ENCODE data around the gene ARL4C. TPM values are rescaled to one million over a fixed set of nuclear protein-coding genes. Genes with fewer than 3 reads are reported as not detected.

The ARL4C gene
- total RNA-seq, 1 experiment from 2014 or later, result 151 TPM

DNA sequence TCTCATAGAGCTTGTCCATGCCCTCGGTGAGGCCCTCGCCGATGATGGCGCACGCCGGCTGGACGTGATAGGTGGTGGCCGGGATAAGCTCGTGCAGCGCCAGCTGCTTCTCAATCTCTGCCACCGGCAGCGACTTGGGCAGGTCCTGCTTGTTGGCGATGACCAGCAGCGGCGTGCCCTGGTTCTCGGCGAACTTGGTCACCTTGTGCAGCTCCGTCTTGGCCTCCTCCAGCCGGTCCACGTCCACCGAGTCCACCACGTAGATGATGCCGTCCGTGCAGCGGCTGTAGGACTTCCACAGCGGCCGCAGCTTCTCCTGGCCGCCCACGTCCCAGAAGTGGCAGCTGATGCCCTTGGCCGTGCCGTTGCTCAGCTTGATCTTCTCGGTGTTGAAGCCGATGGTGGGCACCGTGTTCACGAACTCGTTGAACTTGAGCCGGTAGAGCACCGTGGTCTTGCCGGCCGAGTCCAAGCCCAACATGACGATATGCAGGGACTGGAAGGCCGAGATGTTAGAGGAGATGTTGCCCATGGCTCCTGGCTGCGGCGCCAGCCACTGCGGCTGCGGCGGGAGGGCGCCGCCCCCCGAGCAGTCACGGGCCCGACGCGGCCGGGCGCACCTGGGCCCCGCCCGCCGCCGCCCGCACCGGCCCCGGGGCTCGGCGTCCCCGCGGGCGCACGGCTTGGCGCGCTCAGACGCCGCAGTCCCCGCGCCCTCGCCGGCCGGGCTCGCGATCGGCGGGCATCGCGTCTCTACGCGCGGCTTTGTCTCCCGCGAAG is 636 bp downstream of the ARL4C start:
- peak overlapping the region; percentile 91 for H3K27ac ChIP-seq (ENCODE audit: low read length)
- peak overlapping the region; percentile 72 to 97 for H3K4me3 ChIP-seq (ENCODE audit: low read depth in 2 of 2, low read length in 2 of 2)
- H3K4me1 ChIP-seq (ENCODE audit: control insufficient read depth, insufficient read depth, low read length), result peaks cover 37% of the 10 kb centered on the region
- TF ChIP-seq SIN3A (IDR thresholded peaks at IDR 0.05; ENCODE audit: borderline replicate concordance, insufficient read depth, low read depth, low read length), result no peak
- TF ChIP-seq, protein P1, sequence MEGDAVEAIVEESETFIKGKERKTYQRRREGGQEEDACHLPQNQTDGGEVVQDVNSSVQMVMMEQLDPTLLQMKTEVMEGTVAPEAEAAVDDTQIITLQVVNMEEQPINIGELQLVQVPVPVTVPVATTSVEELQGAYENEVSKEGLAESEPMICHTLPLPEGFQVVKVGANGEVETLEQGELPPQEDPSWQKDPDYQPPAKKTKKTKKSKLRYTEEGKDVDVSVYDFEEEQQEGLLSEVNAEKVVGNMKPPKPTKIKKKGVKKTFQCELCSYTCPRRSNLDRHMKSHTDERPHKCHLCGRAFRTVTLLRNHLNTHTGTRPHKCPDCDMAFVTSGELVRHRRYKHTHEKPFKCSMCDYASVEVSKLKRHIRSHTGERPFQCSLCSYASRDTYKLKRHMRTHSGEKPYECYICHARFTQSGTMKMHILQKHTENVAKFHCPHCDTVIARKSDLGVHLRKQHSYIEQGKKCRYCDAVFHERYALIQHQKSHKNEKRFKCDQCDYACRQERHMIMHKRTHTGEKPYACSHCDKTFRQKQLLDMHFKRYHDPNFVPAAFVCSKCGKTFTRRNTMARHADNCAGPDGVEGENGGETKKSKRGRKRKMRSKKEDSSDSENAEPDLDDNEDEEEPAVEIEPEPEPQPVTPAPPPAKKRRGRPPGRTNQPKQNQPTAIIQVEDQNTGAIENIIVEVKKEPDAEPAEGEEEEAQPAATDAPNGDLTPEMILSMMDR (IDR thresholded peaks at IDR 0.05), result peak; percentile 25; the same call in 1 of the 2 replicates
- TF ChIP-seq POLR2AphosphoS5 (IDR thresholded peaks at IDR 0.05; ENCODE audit: low read depth, low read length), result peak; percentile 44; the same call in 1 of the 2 replicates
- TF ChIP-seq TCF7L2 (IDR thresholded peaks at IDR 0.05; ENCODE audit: low read depth, low read length), result no peak; the same call in 1 of the 2 replicates
- TF ChIP-seq, protein P2, sequence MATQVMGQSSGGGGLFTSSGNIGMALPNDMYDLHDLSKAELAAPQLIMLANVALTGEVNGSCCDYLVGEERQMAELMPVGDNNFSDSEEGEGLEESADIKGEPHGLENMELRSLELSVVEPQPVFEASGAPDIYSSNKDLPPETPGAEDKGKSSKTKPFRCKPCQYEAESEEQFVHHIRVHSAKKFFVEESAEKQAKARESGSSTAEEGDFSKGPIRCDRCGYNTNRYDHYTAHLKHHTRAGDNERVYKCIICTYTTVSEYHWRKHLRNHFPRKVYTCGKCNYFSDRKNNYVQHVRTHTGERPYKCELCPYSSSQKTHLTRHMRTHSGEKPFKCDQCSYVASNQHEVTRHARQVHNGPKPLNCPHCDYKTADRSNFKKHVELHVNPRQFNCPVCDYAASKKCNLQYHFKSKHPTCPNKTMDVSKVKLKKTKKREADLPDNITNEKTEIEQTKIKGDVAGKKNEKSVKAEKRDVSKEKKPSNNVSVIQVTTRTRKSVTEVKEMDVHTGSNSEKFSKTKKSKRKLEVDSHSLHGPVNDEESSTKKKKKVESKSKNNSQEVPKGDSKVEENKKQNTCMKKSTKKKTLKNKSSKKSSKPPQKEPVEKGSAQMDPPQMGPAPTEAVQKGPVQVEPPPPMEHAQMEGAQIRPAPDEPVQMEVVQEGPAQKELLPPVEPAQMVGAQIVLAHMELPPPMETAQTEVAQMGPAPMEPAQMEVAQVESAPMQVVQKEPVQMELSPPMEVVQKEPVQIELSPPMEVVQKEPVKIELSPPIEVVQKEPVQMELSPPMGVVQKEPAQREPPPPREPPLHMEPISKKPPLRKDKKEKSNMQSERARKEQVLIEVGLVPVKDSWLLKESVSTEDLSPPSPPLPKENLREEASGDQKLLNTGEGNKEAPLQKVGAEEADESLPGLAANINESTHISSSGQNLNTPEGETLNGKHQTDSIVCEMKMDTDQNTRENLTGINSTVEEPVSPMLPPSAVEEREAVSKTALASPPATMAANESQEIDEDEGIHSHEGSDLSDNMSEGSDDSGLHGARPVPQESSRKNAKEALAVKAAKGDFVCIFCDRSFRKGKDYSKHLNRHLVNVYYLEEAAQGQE (IDR thresholded peaks at IDR 0.05; ENCODE audit: insufficient read depth in 1 of 2, low read depth in 2 of 2, low read length in 1 of 2), result 0 out of 4 replicates have a peak, but pooled peaks of 1 of the 2 experiments have one; percentile 16
- ATAC-seq, result peak; percentile 72
- intact Hi-C loops (cut with micrococcal nuclease; ENCODE audit: unreplicated experiment) (no loop called here), in situ Hi-C loops (cut with HindIII; ENCODE audit: low pct_unique_long_range_greater_than_20kb, low sequenced_read_pairs) (no loop called here)
- POLR2A ChIA-PET, result interaction anchor here (0.6 kb wide), 1 partner anchor 1006 kb away, joined by 8 read pairs; no protein-coding TSS in a partner anchor
- BruUV-seq (replicated peaks), result no TSS peak
- no peaks in the 10 kb centered on the region for H3K9me3 ChIP-seq (ENCODE audit: control insufficient read depth, insufficient read depth, low read depth, low read length)
- H3K27me3 ChIP-seq (ENCODE audit: control insufficient read depth, insufficient read depth, low read length), result no peaks in the 10 kb centered on the region
- CTCF ChIA-PET, result interaction anchor here (0.5 to 1.3 kb wide), 2 partner anchors 57 to 621 kb away, joined by 3 to 5 read pairs; no protein-coding TSS in a partner anchor
- no peak for DNase-seq (ENCODE audit: low read depth, low spot score)
- H3K36me3 ChIP-seq (ENCODE audit: control insufficient read depth, insufficient read depth, low read length), result peaks cover 7% of the 10 kb centered on the region

GRCh38 chr2:234495251-234496054 is 1.4 kb downstream of the ARL4C start:
- intact Hi-C loops (cut with micrococcal nuclease; ENCODE audit: unreplicated experiment), result no loop called here
- no peaks in the 10 kb centered on the region for H3K9me3 ChIP-seq (ENCODE audit: control insufficient read depth, insufficient read depth, low read depth, low read length)
- TF ChIP-seq, protein P2 (IDR thresholded peaks at IDR 0.05; ENCODE audit: insufficient read depth in 1 of 2, low read depth in 2 of 2, low read length in 1 of 2), result 0 out of 4 replicates have a peak, but pooled peaks of 1 of the 2 experiments have one; percentile 20
- TF ChIP-seq TCF7L2 (IDR thresholded peaks at IDR 0.05; ENCODE audit: low read depth, low read length) (no peak), SIN3A (IDR thresholded peaks at IDR 0.05; ENCODE audit: borderline replicate concordance, insufficient read depth, low read depth, low read length) (no peak; the same call in 1 of the 2 replicates), POLR2AphosphoS5 (IDR thresholded peaks at IDR 0.05; ENCODE audit: low read depth, low read length) (peak; percentile 69)
- TF ChIP-seq, protein P1 (IDR thresholded peaks at IDR 0.05), result no peak
- H3K4me3 ChIP-seq (ENCODE audit: low read depth in 2 of 2, low read length in 2 of 2), result peak overlapping the region; percentile 72 to 97
- peaks cover 38% of the 10 kb centered on the region for H3K4me1 ChIP-seq (ENCODE audit: control insufficient read depth, insufficient read depth, low read length)
- no peaks in the 10 kb centered on the region for H3K27me3 ChIP-seq (ENCODE audit: control insufficient read depth, insufficient read depth, low read length)
- ChIA-PET POLR2A (interaction anchor here (0.6 kb wide), 2 partner anchors 360 to 1006 kb away, joined by 6 to 8 read pairs; no protein-coding TSS in a partner anchor), CTCF (interaction anchor here (0.5 kb wide), 1 partner anchor 56 kb away, joined by 5 read pairs; no protein-coding TSS in a partner anchor)
- H3K36me3 ChIP-seq (ENCODE audit: control insufficient read depth, insufficient read depth, low read length), result peaks cover 7% of the 10 kb centered on the region
- no peak for ATAC-seq
- BruUV-seq (replicated peaks), result TSS peak; percentile 82
- in situ Hi-C loops (cut with HindIII; ENCODE audit: low pct_unique_long_range_greater_than_20kb, low sequenced_read_pairs), result no loop called here
- H3K27ac ChIP-seq (ENCODE audit: low read length), result peak overlapping the region; percentile 91
- DNase-seq (ENCODE audit: low read depth, low spot score), result no peak

All from Panc1 (cell line).